GM19438 (cell line): ENCODE results near the gene LEFTY1.
A peak's percentile ranks its signal among the peaks of the same experiment; 100 is the strongest.

Experiments
- ATAC-seq: cut with Tn5 transposase; IDR thresholded peaks from one replicate; pipeline ENCODE4 v1.9.1; 2021; ENCODE audit warnings: low read depth; ENCODE audit not compliant: unreplicated experiment

LEFTY1 gene

DNA sequence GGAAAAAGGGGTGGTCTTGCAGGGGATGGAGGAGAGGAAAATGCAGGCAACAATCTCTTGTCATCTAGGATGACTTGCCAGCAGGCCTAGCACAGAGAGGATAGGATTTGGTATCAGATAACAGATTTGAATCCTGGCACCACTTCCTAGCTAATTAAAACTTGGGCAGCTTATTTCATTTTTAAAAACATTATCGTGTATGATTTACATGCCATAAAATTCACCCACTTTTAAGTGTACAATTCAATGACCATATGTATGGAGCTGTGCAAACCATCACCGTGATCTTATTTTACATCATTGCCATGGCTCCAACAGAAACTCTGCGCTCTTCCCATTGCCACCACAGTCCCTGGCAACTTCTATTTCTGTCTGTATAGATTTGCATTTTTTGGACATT, 28.2 kb upstream of the LEFTY1 start:
- ATAC-seq: no peak

DNA sequence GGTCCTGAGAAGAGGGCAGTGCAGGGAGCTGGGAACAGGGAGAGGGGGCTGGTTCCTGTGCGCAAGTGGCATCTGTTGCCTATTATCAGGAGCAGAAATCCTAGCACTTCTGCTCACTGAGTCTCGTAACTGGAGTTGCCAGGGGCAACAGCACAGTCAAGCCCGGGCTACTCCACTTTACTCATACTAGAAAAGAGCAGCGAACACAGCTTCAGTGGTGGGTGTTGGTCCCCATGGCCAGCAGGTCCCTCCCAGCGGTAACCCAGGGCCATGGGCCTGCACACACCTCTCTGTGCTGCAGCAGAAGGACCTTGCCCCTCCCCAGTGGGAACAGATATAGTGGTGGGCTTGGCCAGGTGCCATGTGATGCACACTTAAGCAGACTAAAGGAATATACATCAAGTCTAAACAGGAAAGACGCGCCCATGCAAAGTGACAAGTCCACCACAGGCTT, 26.6 kb upstream of the LEFTY1 start:
- no peak for ATAC-seq

DNA sequence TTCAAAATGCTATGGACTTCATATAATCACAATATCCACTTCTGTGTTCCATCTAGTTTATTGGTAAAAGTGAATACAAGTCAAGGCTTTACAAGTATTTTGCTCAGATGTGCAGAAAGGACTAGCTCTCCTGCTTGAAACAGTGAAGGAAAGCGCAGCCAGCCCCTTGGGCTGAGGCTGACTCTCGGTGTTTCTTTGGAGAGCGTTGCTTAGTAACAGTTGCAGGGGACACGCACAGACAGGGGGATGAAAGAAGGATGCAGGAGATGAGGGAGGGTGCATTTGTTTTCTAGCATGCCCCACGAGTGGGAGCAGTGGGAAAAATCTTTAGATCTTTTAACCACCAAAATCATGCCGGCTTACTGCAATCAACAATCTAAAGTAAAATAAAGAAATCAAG, 26.0 kb upstream of the LEFTY1 start:
- ATAC-seq: no peak

DNA sequence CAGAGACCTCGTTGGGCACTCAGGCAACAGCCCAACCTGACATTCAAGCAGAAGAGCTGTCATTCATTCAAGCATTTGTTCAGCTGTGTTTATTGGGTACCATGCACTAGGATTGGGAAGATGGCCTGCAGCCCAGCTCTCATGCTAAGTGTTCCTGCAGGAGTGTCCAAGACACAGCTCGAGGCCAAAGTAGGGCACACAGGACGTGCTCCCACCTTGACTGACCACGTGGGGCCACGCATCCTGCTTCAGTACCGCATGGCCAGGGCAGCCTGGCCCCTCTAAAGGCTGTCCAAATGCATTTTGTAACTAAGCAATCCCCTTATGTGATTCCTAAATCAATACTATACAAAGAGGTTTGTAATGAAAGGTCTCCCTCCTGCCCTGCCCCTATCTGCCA, 25.4 kb upstream of the LEFTY1 start:
- ATAC-seq: no peak

DNA sequence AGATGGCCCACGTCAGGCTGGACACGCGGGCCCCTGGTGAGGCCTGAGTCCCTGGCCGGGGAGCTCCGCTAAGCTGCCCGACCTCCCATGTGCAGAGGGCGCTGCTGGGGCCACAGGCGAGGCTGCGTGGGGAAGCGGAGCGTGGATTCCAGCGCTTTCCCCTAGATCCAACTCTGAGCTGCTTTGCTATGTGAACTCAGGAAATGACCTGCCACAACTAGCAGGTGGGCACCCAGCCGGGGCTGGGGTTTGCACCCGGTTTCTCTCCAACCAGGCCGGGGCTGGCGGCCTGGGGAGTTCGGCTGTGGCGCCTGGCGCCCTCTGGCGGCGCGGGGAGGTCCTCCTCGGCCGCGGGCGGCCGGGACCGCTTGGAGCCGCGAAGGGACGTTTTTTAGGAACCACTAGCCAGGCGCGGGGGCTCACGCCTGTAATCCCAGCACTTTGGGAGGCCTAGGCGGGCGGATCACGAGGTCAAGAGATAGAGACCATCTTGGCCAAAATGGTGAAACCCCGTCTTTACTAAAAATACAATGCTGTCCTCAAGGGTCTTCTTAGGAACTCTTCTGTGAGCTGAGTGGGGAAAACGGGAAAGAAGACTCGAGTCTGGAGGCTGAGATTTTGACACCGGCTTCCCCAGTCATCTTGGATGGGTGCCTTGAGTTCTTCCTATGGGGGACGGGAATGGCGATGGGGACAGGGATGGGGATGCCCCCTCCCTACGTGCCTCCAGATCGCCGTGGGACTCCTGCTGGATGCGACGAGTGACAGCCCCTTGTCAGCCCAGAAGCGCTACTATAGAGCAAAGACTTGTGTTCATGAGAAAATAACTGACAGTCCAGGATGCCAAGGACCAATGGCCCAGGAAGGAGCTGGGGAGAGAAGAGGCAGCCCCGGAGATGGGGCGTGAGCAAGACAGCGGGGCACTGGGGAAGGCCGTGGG, 22.5 kb upstream of the LEFTY1 start:
- ATAC-seq: no peak

DNA sequence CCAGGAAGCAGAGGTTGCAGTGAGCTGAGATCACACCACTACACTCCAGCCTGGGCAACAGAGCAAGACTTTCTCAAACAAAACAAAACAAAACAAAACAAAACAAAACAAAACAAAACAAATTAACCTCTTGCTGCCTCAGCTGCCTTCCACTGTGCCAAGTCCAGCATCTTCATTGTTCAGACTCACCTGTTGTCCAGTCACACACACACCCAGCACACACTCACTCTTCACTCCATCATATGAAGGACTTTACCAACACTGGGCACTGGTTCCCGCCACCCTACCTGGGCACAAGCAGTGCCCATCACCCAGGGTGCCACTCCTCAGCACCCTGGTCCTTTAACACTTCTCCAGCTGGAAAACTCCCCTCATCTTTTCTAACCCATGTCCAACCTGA, 20.5 kb upstream of the LEFTY1 start:
- ATAC-seq: no peak

DNA sequence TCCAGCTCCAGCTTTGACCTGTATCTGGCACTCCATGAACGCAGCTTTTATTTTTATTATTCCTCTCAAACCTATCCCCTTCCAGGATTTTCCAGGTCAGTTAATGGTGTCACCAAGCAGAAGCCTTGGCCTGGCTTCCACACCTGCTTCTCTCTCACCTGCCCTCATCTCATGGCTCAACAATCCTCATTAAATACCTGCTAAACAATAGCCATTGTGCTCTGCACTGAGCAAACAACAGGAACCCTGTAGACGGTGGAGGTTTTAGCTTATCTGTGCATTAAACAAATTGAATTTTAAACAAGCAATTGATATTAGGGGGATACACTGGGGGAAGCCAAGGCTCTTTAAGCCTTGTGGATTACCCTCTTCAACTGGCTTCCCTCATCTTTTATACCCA, 19.8 kb upstream of the LEFTY1 start:
- ATAC-seq: no peak

DNA sequence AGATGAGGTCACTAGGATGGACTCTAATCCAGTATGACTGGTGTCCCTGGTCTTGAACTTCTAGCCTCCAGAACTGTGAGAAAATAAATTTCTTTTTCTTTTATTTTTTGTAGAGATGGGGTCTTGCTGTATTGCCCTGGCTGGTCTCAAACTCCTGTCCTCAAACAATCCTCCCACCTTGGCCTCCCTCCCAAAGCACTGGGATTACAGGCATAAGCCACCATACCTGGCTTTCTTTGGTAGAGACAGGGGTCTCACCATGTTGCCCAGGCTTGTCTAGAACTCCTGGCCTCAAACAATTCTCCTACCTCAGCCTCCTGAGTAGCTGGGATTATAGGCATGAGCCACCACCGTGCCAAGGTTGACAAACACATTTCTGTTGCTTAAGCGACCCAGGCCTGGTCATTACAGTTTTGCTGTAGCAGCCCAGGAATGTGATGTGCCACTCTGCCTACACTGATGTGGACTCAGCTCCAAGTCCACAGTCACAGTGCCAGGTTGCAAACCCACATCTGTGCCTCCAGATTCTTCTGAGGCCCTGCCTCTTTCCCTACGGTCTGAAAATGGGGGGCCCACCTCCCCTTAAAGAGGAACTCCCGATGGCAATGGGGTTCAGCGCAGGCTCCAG, 19.2 kb upstream of the LEFTY1 start:
- ATAC-seq: no peak

- no peak for ATAC-seq
These were observed 18.4 kb upstream of the LEFTY1 start for GRCh38 chr1:225907341-225907740.

- ATAC-seq: no peak
These were observed 17.5 kb upstream of the LEFTY1 start for GRCh38 chr1:225906467-225906866.

DNA sequence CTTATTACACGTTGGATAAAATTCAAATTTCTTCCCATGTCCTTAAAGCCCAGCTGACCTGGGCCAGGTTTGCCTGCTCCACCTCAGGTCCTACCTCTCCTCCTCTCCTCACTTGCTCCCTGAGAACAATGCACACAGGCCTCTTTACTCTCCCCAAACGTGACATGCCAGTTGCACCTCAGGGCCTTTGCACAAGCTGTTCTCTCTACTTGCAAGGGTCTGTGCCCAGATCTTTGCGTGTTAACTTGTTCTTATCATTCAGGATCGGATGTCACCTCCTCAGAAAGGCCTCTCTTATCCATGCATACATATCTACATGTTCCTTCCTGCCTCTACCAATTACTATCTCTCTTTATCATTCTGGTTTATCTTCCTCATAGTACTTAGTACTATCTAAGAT, 14.7 kb upstream of the LEFTY1 start:
- ATAC-seq: no peak

DNA sequence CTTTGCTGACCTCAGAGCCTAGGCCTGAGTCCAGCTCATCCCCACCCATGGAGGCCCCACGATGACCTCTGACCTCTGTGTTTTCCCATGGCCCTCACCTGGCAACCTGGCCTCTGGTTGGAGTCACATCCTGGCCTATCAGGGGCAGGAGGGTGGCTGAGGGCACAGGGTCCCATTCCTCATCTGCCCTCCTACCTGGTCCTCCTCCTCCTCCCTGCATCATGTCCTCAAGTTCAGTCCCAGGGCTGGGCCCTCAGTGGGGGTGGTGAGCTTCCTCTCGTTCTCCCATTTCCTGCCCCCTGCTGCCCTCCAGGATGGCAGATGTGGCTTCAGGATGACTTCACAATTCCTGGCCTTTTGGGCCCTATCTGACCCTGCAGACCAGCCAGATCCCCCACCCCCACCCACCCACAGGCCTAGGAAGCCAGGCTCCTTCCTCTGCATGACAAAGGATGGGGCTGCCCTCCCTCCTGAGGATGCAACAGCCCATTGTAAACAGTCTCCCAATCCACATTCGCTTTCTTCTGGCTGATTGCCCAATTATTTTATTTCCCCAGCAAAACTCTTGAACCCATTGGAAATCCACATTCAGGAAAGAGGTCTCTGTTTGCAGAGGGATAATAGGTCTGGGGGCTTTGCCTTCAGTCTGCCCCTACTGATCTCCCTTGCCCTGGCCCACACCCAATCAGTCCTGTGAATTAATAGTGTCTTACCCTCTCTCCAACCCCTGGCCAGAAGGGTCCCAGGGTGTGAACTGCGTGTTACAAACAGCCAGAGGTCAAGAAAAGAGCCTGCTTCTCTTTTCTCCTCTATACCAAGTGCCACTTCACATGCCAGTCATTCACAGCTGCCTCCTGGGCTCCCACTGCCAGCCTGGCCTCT, 10.3 kb upstream of the LEFTY1 start:
- ATAC-seq: no peak

DNA sequence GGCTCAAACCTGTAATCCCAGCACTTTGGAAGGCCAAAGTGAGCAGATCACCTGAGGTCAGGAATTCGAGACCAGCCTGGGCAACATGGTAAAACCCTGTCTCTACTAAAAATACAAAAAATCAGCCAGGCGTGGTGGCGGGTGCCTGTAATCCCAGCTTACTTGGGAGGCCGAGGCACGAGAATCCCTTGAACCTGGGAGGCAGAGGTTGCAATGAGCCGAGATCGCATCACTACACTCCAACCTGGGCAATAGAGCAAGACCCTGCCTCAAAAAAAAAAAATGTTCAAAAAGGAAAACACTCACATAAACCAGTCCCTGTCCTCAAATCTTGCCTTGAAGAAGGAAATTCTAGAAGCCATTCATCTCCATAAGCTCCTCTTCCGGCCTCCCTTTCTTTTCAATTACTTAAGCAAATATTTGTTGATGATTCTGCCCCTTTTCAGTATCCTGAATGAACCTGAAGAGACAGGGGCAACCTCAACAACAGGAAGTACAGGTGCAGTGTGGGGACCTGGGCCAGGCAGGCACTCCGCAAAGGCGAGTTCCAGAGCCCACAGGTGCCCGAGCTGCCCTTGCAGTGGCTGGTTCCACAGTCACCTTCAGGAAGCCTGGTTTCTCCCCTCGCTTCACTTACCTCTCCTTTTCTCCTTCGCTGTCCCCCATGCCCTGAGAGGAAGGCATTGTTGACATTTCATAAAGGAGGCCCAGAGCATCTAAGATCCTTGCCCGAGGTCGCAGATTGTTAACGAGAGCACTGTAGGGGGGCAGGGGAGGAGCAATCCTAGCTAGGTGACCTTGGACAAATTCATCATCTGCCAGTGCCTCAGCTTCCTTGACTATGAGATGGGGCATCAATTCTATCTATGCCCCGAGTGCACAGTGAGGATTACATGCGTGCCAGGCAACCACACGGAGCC, 8.9 kb upstream of the LEFTY1 start:
- no peak for ATAC-seq

GRCh38 chr1:225896937-225897549, 8.1 kb upstream of the LEFTY1 start:
- peak; percentile 100 for ATAC-seq

DNA sequence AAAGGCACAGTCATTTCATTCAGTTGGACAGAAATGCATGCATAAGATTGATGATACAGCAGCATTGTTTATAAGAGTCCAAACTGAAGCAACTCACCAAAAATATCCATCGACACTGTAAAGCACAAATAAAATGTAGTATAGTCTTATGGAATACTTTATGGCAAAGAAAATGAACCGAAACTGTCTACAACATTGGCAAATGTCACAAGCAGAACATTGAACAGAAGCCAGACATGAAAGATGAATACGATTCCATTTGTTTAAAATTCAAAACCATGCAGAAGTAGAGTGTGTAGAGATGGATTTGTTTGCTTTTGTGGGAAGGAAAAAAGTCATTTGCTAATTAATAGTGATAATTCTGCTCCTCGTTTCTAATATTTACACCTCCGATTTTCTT, 7.5 kb upstream of the LEFTY1 start:
- no peak for ATAC-seq

DNA sequence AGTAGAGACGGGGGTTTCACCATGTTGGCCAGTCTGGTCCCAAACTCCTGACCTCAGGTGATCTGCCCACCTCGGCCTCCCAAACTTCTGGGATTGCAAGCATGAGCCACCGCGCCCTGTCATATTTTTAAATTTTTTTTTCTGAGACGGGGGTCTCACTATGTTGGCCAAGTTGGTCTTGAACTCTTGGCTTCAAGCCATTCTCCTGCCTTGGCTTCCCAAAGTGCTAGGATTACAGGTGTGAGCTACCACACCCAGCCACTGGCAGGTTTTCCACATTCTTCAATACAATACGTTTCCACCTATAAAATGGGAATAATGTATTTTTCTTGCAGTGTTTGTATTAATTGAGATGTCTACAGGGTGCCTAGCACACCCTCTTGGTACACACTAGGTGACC, 3.4 kb upstream of the LEFTY1 start:
- ATAC-seq: no peak

DNA sequence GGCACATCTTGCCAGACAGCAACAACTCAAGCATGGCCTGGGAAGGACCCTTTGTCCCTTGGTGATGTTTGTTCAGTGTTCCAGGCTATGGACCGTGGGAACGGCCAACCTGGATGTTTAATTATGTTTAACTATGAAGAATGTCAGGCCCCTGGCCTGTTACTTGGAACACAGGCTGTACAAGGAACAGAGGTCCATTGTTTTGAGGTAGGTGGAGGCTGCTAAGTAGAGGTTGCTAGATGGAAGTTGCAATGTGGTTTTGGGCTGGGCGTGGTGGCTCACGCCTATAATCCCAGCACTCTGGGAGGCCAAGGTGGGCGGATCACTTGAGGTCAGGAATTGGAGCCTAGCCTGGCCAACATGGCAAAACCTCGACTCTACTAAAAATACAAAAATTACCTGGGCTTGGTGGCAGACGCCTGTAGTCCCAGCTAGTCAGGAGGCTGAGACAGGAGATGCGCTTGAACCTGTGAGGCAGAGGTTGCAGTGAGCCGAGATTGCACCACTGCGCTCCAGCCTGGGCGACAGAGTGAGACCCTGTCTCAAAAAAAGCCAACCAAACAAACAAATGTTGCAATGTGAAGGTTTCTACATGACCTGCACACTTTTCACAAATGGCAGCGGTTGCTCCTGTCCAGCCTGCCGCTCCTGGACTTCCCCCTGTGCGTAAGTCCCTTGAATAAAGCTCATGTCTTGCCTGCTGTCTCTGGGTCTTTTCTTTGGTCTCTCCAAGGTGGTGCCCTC, 2.5 kb upstream of the LEFTY1 start:
- no peak for ATAC-seq

DNA sequence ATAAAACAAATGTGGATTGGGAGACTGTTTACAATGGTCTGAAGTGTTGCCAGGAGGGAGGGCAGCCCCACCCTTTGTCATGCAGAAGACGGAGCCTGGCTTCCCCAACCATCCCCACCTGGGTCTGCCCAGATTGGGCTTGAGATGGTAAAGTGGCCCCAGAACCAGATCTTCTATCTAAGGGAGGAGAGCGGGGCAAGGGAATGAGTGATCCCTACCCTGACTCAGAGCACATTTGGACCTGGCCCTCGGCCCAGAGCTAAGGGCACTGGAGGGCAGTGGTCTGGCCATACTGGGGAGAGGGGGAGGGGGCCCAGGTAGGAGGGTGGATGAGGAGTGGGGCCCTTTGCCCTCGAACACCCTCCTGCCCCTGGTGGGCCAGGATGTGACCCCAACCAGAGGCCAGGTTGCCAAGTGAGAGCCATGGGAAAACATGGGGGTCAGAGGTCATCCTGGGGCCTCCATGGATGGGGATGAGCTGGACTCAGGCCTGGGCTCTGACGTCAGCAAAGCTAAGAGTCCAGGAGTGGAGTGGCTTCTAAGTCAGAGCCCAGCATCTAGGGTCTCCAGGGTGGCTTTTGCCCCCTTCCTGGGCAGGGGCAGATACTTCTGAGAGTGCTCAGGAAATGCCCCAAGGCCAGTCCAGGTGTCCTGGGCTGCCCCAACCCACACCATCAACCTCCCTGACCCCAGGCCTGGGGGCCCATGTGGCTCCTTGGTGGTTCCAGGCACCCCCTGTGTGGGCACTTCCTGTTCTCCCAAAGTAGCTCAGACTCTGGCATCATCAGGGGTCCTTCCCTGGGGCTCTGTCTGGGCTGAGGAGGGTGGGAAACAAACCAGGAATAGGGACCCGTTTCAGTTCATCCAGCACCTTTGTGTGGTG, 1.6 kb upstream of the LEFTY1 start:
- ATAC-seq: no peak
